Measurements from ENCODE around the gene FUCA2.
"Not testable (repeated sequence)": the region's sequence is repeated elsewhere in the genome, so short reads cannot be mapped to it uniquely, and the experiment has no call there.

The FUCA2 gene

GRCh38 chr6:143515766-143516355 lies 4.3 kb upstream of the FUCA2 start:
- ChIA-PET POLR2A (ENCODE audit: low non-redundant PET) (no interaction called here), CTCF (no interaction called here)
- no peak for DNase-seq (ENCODE audit: low spot score)
- no peak overlapping the region for H3K27ac ChIP-seq
- TF ChIP-seq CTCF (conservative IDR thresholded peaks at IDR 0.05; ENCODE audit: low read depth): no peak

- CTCF ChIA-PET: no interaction called here
- DNase-seq (ENCODE audit: low spot score): no peak
- no peak for TF ChIP-seq CTCF (conservative IDR thresholded peaks at IDR 0.05; ENCODE audit: low read depth)
- no peak overlapping the region for H3K27ac ChIP-seq
- POLR2A ChIA-PET (ENCODE audit: low non-redundant PET): no interaction called here
These were observed 3.7 kb upstream of the FUCA2 start for GRCh38 chr6:143515061-143515760.

- DNase-seq (ENCODE audit: low spot score): peak; percentile 16
- ChIA-PET CTCF (interaction anchor here (0.7 to 0.9 kb wide), 3 partner anchors 28 to 994 kb away, joined by 3 to 4 read pairs (median 3); no protein-coding TSS in a partner anchor), POLR2A (ENCODE audit: low non-redundant PET) (no interaction called here)
- TF ChIP-seq CTCF (conservative IDR thresholded peaks at IDR 0.05; ENCODE audit: low read depth): no peak
- H3K27ac ChIP-seq: no peak overlapping the region
These were observed 1.9 kb upstream of the FUCA2 start for GRCh38 chr6:143513410-143513809.

- DNase-seq (ENCODE audit: low spot score); POLR2A ChIA-PET (ENCODE audit: low non-redundant PET); H3K27ac ChIP-seq: not testable (repeated sequence)
- CTCF ChIA-PET: interaction anchor here (0.7 kb wide), 1 partner anchor 179 kb away, joined by 4 read pairs; no protein-coding TSS in a partner anchor
These were observed 1.2 kb downstream of the FUCA2 start for GRCh38 chr6:143510326-143510725.

GRCh38 chr6:143507358-143508145 lies 4.0 kb downstream of the FUCA2 start:
- ChIA-PET CTCF (interaction anchor here (0.7 kb wide), 1 partner anchor 673 kb away, joined by 3 read pairs; no protein-coding TSS in a partner anchor), POLR2A (ENCODE audit: low non-redundant PET) (interaction anchor here (0.6 kb wide), 1 partner anchor 250 kb away, joined by 3 read pairs; no protein-coding TSS in a partner anchor)
- DNase-seq (ENCODE audit: low spot score): no peak
- H3K27ac ChIP-seq: no peak overlapping the region
- TF ChIP-seq CTCF (conservative IDR thresholded peaks at IDR 0.05; ENCODE audit: low read depth): no peak

GRCh38 chr6:143506620-143507019 lies 4.9 kb downstream of the FUCA2 start:
- ChIA-PET CTCF (interaction anchor here (0.6 to 0.8 kb wide), 2 partner anchors 78 to 1061 kb away, joined by 3 read pairs; no protein-coding TSS in a partner anchor), POLR2A (ENCODE audit: low non-redundant PET) (no interaction called here)
- TF ChIP-seq CTCF (conservative IDR thresholded peaks at IDR 0.05; ENCODE audit: low read depth): no peak
- H3K27ac ChIP-seq: no peak overlapping the region
- DNase-seq (ENCODE audit: low spot score): no peak
